Astrocyte (in vitro differentiated cells and primary cell): ENCODE results near the gene CCDC69.

ENCODE experiments used
- EZH2 ChIP-seq: IDR thresholded peaks from 2 replicates; pipeline ENCODE4 v1.6.1; 2012; ENCODE audit warnings: mild to moderate bottlenecking, low read length, inconsistent platforms; ENCODE audit not compliant: insufficient read depth
- TF ChIP-seq, protein P1 (sequence below): IDR thresholded peaks from 2 replicates; pipeline ENCODE4 v1.5.1; 2011; ENCODE audit warnings: low read depth, mild to moderate bottlenecking, inconsistent platforms, low read length, moderate library complexity; ENCODE audit not compliant: insufficient read depth

DNA sequence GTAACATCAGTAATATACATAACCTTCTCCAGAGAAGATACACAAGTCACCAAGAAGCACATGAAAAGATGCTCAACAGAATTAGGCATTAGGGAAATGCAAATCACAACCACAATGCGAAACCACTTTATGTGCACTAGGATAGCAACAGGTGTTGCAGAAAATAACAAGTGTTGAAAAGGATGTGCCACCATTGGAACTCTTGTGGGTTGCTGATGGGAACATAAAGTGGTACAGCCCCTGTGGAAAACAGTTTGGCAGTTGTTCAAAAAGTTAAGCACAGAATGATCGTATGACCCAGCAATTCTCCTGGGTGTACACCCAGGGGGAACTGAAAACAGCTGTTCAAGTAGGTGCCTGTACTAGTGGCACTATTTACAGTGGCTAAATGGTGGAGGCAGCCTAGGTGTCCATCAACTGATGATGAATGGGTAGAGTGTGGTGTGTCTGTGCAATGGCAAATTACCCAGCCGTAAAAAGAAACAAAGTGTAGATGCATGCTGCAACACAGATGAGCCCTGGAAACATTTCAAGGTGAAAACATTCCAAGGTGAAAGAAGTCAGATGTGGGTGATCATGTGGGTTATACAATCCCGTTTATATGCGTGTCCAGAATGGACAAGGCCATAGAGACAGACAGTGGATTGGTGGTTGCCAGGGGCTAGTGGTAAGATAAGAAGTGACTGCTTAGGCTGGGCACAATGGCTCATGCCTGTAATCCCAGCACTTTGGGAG, 27.2 kb downstream of the CCDC69 start:
- TF ChIP-seq, protein P1, sequence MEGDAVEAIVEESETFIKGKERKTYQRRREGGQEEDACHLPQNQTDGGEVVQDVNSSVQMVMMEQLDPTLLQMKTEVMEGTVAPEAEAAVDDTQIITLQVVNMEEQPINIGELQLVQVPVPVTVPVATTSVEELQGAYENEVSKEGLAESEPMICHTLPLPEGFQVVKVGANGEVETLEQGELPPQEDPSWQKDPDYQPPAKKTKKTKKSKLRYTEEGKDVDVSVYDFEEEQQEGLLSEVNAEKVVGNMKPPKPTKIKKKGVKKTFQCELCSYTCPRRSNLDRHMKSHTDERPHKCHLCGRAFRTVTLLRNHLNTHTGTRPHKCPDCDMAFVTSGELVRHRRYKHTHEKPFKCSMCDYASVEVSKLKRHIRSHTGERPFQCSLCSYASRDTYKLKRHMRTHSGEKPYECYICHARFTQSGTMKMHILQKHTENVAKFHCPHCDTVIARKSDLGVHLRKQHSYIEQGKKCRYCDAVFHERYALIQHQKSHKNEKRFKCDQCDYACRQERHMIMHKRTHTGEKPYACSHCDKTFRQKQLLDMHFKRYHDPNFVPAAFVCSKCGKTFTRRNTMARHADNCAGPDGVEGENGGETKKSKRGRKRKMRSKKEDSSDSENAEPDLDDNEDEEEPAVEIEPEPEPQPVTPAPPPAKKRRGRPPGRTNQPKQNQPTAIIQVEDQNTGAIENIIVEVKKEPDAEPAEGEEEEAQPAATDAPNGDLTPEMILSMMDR, result no peak
- no peak for TF ChIP-seq EZH2
